Cerebellar nuclear complex (tissue), 1 donor: ENCODE results near the gene PPP1R3E.

Experiments
- DNase-seq, 2 experiments: peaks; one replicate each; lab custom pipeline; 2025; lab: John Stamatoyannopoulos, UW

The PPP1R3E gene

GRCh38 chr14:23322568-23323517 lies 20.2 kb upstream of the PPP1R3E start:
- DNase-seq = no peak

DNA sequence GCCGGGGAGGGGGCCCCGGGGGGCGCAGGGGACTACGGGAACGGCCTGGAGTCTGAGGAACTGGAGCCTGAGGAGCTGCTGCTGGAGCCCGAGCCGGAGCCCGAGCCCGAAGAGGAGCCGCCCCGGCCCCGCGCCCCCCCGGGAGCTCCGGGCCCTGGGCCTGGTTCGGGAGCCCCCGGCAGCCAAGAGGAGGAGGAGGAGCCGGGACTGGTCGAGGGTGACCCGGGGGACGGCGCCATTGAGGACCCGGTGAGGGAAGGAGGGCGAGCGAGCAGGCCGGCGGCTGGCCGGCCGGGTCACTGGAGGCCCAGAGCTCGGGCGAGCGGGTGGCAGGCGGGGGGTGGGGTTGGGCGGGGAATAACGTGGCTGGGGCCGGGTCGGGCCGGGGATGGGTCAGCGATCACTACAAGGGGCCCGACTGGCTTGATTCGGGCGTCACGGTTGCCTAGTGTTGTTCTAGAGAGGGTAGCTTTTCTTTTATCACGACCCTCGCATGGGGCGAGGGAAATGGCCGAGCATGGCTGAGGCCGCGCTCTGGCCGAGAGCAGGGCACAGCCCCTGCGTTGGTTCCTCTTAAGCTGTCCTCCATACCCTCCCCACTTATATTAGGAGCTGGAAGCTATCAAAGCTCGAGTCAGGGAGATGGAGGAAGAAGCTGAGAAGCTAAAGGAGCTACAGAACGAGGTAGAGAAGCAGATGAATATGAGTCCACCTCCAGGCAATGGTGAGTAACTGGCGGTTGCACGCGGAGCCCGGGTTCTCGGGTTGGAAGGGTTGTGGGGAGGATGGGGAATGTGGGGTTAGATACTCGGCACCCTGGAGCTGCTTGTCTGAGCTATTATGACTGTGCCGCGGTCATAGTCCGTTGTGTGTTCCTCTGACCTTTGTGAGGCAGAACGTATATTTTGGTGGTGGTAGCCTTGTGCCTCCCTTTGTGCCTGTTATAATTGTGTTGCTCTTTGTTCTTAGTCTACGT lies 19.2 kb upstream of the PPP1R3E start:
- no peak for DNase-seq

DNA sequence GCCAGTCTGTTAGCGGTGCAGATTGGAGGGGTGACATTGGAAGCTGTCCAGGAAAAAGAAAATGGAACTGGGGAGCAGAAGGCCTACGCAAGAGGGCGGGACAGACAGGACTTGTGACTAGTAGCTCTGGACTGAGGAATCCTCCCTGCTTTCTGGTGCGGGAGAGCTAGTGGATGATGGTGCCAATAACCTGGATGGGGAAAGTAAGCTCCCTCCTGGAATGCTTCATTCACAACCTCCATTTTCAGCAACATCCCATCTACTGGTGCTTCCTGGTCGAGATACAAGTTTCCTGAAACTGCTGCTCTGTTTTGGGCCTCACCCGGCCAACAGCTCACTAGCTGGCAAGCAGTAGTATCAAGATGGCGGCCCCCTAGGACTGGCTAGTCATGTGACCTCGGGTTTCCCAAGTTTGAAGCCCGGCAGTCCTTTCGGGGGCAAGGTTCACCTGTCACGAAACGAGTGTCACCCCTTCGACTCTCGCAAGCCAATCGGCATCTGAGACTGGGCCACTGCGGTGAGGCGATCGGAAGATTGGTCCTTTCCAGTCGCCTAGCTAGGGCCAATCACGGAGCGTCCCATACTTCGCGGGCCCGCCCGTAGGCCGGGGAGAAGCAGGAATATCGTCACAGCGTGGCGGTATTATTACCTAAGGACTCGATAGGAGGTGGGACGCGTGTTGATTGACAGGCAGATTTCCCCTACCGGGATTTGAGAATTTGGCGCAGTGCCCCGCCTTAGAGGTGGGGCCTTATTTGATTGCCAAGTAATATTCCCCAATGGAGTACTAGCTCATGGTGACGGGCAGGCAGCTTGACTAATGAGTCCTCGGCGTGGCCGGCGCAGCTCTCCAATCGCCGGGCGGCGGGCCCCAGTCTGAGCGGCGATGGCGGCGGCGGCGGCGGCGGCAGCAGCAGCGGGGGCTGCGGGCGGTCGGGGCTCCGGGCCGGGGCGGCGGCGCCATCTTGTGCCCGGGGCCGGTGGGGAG lies 18.2 kb upstream of the PPP1R3E start, which contains the start of gene PABPN1:
Gene PABPN1, plus strand, starts transcription at position 874 of the 988 bp plus-strand sequence. Its CDS starts 13 bp downstream, at position 887.
- peak; percentile 100 for DNase-seq

DNA sequence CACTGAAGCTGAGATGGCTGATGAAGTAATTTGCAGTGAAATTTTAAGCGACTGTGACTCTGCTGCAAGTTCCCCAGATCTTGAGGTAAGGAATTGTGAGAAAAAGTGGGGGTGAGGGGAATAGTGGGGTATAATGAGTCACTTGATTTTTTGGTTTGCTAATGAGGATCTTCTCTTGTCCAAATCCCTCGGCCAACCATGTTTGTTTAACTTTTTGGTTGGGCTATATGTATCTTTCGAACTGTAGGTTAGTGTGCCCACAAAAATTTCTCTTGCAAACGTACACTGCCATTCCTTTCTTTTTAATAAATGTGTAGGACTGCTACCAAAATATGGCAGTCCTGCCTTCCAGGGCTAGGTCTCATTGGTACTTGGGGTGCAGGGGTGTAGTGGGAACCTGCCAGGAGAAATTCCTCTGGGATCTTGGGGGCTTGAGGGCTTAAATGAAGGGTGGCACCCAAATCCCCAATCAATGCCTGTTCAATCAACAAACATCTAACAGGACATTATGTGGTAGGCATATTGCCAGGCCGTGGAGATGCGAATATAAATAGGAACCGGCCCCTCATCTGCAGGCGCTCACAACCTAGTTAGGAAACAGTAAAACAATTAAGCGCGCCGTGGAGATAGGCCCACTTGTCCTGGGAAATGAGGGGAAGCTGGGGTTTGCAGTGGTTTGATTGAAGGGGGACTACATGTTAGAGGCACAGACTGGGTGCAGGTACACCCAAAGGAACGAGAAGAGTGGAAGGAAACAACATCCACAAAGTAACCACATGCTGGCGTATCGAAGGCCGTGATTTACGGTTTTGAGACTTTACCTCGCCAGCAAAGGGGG lies 17.3 kb upstream of the PPP1R3E start:
- DNase-seq = no peak

DNA sequence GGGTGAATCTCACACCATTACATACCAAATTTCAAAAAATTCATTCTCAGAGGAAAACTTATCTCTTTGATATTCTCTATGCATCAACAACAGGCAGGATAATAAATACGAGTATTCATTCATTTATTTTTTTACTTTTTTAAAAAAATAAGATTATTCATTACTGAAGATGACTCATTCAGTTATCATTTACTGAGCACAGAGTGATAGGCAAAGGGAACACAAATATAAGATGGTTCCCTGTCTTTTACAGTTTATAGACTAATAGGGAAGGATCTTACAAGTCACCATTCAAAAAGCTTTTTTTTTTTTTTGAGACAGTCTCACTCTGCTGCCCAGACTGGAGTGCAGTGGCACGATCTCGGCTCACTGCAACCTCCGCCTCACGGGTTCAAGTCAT lies 13.6 kb upstream of the PPP1R3E start:
- no peak for DNase-seq

DNA sequence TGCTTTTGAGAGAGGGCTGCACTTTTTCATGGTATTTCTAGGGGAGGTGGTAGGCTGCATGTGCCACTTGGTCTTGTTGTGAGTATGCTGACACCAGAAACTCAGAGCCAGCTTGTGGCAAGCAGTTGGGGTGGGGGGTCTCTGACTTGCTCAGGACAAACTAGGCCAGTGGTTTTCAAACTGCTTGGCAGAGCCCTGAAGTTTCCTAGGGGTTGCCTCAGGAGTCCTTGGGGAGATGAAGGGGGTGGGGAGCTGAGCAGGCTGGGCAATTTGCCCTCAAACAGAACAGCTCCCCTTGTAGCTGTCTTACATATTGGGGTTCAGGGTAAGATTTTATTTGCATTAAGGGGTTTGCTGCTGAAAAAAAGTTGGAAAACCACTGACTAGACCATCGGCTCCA lies 7.9 kb upstream of the PPP1R3E start:
- DNase-seq = no peak

DNA sequence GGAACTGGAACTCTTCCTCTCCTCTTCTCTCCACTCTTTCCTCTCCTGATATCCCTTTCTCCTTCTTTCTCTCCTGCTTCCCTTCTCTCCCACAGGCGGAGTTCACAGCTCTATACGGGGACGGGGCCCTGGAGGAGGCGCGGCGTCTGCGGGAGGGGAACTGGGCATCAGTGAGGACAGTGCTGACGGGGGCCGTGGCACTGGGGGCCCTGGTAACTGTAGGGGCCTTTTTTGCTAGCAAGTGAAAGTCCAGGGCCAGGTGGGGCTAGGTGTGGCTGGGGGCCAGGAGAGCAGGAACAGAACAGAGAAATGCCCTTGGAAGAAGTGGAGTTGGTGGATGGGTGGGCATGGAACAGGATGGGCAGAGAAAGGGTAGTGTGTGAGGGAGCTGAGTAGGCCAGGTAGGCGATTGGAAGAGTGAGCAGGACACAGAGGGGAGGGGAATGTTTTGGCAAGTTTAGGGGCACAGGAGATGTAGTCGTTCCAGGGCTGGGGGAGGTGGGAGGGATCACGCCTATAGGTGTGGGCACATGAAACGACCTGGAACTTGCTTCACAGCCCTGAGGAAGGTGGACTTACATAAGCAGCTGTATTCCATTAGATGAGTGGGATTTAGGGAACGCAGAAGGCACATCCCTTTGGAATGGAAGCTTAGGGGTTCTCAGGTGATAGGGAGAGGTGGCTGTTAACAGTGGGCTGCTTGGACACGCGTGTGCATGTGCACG lies 6.2 kb upstream of the PPP1R3E start:
- no peak for DNase-seq

GRCh38 chr14:23307687-23308644 lies 5.3 kb upstream of the PPP1R3E start:
- DNase-seq = no peak

DNA sequence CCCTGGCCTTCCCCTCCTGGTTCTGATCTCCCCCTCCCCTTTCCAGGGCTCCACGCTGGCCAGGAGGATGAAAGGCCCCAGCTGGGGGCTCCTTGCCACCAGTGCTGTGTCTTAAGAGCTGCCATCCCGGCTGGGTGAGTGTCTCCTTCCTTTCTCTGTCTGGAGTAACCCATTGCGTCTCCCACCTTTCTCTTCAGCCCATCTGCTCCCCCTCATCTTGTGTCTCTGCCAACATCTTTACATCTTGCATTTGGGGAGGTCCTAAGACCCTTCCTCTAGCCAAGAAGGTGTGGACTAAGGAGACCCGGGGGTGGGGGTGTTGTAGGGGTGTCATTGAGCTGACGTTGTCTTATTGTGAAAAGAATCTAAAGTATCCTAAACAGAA lies 4.5 kb upstream of the PPP1R3E start:
- DNase-seq = no peak

DNA sequence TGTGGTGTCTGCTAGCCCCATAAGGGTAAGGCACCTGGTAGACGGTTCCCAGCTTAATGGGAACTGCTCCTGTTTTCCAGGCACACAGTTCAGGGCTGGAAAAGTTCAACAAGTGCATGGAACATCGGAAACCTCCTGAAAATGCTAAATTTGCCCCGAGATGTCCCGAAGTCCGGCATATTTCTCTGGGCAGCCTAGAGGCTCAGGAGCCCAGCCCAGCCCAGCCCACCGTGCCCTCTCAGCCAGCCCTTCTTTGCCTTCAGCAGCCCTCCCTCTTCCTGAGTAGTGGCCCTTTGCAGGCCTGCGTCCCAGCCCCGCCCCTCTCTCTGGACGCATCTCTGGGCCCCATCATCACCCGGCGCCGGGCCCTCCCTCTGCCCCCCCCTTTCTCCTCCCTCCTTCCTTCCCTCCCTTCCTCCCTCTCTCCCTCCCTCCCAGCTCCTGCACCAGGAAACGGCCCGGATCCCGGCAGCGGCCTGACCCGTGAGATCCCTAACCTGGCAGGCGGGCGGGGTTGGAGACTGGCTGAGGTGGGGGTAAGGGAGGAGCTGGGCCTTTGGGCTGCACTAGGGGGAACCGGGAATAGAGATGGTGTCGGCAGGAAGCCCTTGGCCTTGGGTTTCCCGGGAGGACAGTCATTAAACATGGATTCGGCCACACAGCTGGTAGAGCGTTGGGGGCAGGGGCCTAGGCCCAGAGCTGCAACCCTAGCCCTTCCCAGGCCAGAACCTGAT lies 3.9 kb upstream of the PPP1R3E start, which contains the start of gene BCL2L2:
Gene BCL2L2, plus strand, starts transcription at position 422 of the 734 bp plus-strand sequence. CDS start 935 bp downstream, outside the sequence.
- peak in 1 of 2 experiments; percentile 24 for DNase-seq

- no peak for DNase-seq
Measured at GRCh38 chr14:23301969-23302289, 730 bp downstream of the PPP1R3E start.

DNA sequence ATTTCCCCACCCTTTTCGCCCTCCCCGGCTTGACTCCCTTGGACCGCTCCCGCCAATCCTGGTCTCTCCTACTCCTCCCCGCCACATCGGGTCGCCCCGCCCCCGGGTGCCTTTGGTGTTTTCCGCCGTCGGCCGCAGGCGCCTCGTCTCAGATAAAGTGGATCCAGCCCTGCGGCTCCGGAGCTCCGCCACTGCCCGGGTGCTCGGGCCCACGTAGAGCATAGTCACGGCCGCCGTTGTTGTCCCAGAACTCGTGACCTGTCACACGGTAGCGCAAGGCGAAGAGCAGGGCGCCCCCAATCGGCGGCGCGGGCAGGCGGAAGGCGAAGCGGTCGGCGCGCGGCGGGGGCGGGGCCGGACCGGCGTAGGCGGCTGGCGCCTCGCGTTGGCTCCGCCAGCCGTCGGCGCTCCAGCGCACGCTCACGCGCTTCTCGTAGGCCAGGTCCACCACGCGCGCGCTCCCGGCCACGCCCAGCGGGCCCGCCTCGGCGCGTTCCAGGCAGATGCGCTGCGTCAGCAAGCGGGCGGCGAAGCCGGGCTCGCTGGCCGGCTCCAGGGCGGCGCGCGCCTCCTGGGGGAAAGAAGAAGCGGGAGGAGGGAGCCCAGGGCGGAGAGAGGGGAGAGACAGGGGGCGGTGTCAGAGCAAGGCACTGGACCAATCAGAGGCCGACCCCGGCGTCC lies 1.2 kb downstream of the PPP1R3E start:
- peak; percentile 73 to 86 for DNase-seq

DNA sequence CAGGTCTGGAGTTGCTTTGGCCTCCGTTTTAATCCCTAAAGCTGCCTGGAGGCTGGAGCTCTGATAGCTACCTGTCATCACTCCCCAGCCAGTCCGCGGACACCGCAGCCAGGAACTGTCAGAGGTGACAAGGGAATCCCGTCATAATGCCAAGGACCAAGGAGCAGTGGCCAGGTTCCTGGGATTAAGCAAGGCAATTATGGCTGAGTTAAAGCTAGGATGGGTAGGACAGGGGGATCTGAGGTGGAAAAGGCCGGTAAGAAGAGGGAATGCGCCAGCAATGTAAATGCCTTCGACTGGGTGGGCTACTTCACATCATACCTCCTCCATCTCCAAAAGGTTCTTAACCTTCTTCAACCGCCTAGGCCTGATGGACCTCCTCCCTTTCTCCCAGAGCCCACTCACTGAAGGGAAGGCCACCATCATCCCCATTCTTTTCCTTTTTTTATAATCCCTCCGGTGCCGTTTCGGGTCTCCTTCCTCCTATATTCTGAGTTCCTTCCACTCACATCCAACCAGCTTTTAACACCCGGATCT lies 1.9 kb downstream of the PPP1R3E start:
- DNase-seq = no peak

DNA sequence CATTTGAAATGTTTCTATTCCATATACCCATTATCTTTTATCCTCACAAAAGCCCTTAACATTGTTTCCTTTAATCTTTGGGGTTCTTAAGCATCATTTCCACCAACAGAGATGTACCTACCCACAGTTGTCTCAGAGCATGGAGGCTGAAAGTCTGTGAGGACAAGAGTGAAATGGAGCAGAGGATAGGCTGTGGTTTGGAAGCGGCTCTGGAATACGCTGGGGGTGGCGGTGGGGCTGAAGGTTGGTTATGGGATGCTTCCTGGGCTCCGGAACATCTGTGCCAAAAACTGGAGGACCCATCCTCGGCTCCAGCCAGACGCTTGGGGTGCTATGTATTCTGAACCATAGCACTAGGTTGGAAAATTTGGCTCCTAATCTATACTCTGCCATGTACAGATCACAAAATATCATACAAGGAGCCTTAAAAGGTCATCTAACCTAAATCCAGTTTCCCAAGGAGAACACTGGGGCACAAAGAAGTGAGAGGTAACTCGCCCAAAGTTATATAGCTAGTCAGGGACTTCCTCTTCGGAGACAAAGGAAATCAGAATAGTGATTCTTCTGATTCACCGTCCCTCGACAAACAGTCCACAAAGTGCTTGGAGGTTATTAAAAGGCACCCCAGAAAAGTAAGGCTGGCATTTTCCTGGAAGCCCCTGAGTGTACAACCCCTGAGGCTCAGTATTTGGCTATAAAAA lies 2.5 kb downstream of the PPP1R3E start:
- no peak for DNase-seq

DNA sequence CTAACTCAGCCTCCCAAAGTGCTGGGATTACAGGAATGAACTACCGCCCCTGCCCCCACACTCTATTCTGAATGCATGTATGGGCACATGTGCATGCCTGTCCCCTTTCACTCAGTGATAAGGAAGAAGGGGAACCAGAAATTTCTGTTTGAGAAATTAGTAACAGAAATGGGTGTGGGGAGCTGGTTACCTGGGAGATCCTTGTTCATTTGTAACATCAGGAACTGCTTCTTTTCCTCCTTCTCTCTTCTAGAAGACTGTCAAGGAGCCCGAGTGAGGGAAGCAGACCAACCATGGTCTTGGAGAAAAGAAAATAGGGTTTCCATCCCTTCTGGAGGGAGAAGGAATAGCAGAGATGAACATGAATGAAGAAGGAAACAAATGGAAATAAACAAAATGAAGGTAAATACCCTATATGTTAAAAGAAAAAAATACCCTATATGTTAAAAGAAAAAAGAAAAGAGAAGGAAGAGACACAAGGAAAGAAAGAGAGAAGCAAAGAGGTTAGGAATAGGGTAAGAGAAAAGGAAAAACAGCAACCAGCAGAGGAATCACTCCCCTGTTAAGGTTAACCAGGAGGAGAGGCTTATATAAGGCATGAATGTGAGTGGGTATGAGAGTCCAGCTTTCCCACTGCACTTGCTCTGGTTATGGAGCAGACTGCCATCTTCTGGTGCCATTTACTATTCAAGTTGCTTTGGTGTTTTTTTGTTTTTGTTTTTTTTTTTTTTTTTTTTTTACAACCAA lies 3.3 kb downstream of the PPP1R3E start:
- no peak for DNase-seq
